Effector CD8-positive, alpha-beta T cell (primary cell): ENCODE results near the gene C1QTNF2.

Source experiments
- DNase-seq: peaks from one replicate; lab custom pipeline; 2025; lab: John Stamatoyannopoulos, UW

The C1QTNF2 gene

DNA sequence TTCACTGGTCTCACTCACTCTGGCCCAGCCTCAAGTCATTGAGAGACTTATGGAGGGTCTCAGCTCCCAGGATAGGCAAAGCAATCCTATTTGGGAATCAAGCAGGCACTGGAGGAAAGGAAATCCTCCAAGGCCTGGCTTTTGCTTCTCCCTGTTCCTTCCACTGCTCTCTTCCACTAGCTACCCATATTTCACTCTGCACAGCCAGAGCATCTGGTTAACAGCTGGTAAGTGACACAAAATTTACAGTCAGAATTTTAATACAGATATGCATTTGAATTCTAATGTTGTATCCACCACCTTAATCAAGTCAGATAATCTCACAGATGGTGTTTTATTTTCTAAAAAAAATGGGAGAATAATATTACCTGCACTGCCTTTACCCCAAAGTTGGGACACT, 868 bp upstream of the C1QTNF2 start:
- no peak for DNase-seq

DNA sequence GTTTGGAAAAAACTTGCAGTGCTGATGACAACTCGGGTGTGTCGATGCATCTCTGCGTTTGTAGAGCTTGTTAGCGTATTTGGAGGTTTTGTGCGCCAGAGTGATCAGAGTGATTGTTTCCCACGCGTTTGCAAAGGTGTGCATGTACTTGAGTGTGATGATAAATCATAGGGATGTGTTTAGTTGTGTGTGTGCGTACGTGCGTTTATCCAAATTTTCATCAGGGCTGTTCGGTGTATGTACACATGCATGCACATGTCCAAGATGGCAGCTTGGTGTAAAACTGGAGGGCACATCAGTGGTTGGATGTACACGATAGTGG, 248 bp upstream of the C1QTNF2 start:
- no peak for DNase-seq

DNA sequence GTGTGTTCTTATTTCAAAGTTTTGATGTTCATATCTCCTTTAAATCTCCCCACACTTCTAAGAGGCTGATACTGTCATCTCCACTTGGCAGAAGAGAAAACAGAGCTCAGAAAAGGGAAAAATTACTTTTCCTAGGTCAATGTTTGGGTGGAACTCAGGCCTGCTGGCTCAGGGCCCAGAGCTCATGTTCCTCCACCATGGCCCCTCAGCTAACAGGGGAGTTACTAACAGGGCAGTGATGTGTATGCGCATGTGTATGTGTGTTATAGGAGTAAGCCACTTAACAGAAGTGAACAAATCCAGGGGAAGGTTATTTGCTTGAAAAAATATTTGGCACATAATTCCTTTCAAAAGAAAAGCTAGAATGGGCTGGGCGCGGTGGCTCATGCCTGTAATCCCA, 2.5 kb downstream of the C1QTNF2 start:
- no peak for DNase-seq

DNA sequence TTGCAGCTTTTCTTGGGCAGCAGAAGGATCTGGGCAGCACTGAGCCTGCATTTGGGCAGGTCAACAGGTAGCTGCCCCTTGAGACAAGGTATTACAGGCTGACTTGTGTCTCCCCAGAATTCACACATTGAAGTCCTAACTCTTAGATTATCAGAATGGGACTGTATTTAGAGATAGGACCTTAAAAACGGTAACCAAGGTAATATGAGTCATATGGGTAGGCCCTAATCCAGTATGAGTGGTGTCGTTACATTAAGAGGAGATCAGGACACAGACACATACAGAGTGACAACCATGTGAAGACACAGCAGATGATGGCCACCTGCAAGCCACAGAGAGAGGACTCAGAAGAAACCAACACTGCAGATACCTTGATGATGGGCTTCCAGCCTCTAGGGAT, 3.2 kb downstream of the C1QTNF2 start:
- DNase-seq: no peak

DNA sequence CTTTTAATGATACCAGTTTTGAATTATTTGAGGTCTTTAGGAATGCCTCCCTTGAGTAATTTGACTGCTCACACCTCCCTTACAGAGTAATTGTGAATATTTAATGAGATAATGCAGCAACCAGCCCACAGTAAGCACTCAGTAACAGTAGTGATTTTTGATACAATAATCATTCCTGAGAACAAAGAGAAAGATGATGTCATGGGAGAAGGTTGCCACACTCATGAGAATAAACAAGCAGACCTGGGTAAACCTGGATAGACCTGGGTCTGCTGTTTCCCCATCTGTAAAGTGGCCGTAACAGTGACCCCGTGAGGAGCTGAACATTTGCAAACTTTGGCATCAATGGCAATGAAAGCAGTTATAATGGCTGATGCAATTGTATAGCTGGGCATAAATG, 4.2 kb downstream of the C1QTNF2 start:
- no peak for DNase-seq

DNA sequence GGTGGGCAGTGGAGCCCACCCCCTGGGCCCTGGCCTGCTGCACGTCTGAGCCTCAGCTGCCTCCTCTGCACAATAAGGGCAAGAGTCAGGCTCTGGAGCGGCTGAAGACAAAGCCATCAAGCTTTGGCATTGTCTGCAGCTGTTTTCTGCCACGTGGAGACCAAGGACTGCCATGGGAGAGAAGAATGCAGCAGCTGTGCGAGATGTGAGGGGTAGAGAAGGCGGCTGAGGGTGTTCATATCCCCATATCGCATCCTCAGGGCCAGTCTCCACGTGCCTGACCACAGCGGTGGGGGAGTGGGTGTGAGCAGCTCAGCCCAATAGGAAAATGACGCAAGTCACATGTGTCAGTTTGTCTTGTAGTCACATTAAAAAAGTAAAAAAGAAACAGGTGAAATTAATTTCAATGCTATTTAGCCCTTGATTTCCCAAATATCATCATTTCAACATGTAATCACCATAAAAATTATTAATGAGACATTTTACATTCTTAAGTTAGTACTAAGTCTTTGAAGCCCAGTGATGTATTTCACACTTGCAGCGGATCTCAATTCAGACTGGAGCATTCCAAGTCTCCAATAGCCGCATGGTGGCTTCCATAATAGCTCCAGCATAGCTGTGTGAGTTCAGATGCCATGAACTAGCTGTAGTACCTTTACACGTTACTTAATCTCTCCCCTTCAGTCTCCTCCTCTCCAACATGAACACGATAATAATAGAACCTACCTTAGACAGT, 6.6 kb downstream of the C1QTNF2 start:
- no peak for DNase-seq

DNA sequence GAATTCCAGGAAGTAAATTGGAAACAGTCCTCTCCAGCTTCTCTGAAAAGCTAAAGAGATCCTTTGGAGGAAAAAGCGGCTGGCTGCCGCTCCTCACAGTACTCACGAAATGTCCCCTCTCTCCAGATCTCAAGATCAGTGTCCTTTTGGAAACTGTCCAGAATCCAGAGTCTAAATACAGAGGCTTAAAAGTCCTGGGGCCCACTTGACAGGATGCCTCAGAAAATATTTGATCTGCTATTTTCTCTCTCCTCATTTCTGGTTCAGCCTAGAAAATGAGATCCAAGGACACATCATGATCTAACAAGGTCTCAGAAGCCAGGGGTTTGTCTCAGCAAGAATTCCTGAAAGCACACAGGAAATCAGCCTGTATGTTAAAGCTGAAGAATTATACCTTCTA, 7.2 kb downstream of the C1QTNF2 start:
- DNase-seq: no peak

DNA sequence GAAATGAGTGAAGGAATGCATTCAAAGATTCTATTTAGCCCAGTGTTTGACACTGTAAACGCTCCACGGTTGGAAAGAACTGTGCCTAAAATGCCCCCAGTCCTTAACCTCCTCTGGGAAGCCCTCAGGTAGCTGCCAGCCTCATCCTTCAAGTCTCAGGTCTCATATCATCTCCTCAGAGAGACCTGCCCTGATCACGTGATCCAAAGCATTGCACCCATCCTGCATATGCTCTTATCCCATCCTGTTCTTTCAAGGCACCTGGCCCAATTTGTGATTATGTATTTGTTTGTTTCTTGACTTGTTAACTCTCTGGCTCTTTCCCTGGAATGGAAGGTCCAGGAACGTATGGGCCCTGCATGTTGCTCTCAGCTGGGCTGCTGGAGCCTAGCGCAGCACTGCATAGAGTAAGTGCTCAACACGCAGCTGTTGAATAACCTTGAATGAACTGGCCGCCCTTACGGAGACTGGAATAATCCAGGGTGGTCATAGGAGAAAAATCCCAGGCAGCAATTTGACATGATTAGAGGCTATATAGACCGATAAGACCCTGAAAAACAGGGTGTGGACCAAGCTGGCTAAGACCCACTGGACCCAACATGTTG, 8.7 kb downstream of the C1QTNF2 start:
- no peak for DNase-seq

DNA sequence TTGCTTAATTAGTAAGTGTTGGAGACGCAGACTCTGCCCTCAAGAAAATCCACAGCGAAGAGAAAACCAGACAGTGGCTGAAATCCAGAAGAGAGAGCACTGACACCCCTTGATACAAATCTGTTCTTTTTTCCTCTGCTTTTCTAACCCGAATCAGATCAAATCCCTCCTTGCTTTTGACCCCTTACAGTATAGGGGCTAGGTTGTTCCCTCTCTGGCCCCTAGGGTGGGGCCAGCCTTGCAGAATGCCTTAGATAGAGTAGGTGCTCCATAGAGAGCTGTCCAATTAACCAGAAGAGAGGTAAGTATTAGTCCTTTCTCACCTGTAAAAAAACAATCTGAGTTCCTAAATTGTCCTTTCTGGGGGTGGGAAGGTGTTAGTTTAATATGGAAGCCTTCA, 10.1 kb downstream of the C1QTNF2 start:
- no peak for DNase-seq

DNA sequence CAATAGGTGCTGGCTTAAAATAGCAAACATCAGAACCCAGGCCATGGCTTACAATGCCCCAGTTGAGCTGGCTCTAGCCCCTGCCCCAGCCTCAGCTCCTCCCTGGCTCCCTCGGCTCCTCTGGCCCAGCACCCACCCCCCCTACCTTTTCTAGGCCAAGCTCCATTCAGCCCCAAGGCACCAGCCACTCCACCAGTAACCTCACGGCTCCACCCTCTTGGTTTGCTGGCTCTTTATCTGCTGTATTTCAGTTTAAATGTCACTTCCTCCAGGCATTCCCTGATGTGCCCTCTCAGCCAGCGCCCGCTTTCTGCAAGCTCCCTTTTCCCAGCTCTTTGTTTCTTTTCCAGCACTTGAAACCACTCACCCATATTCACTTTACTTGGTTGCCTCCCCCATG, 10.6 kb downstream of the C1QTNF2 start:
- no peak for DNase-seq

DNA sequence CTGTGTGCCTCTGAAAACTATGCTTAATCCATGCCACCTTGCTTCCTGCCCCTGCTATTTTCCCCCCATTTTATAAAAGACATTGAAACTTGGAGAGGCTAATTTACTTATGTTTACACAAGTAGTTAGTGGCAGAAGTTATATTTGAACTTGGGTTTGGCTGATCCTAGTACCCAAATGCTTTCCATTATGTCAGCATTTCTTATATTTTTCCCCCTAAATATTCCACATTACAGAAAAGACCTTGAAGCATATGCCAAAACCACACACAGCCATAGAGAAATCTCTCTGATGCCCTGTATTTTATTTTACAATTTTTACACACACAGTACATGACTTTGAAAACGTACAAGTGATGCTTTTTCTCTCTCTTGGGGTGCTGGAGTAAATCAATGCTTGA, 11.2 kb downstream of the C1QTNF2 start:
- no peak for DNase-seq

DNA sequence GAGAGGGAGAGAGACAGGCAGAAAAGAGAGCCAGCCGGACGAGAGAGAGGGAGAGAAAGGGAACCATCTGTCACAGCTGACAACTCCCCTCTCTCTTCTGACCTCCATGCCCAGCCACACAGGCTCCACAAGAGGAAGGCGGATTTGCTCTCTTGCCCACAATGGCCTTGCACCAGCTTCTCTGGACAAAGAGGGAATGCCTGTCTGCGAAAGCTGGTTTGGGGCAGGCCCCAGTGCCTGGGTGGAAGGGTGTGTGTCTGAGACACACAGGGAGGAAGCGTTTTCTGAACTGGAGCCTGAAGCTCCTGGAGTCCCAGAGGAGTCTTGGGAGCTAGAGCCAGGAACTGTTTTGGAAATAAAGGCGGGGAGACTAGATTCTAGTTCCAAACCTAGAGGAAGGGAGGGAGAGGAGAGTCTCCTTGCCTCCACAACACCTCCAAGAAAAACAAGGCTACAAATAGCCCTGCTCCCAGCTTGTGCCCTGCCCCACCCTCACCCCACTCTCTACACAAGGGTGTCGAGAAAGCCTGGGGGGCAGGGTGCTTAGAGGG, 12.5 kb downstream of the C1QTNF2 start:
- no peak for DNase-seq

DNA sequence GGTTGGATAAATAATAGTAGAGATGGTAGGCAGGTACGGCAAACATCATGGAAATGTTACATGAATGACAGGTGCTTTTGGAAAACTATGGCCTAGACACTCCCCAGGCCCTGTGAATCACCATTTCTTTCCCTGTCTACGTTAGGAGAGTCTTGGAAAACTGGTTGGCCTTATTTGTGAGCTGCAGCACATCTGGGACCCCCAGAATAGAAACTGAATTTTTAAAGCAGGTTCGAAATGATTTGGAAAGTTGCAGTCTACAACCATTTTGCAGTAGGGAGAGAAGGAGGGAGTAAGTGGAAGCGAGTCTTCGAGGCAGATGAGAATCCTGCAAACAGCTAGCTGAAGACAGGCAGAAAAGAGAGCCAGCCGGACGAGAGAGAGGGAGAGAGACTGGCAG, 13.0 kb downstream of the C1QTNF2 start:
- no peak for DNase-seq

DNA sequence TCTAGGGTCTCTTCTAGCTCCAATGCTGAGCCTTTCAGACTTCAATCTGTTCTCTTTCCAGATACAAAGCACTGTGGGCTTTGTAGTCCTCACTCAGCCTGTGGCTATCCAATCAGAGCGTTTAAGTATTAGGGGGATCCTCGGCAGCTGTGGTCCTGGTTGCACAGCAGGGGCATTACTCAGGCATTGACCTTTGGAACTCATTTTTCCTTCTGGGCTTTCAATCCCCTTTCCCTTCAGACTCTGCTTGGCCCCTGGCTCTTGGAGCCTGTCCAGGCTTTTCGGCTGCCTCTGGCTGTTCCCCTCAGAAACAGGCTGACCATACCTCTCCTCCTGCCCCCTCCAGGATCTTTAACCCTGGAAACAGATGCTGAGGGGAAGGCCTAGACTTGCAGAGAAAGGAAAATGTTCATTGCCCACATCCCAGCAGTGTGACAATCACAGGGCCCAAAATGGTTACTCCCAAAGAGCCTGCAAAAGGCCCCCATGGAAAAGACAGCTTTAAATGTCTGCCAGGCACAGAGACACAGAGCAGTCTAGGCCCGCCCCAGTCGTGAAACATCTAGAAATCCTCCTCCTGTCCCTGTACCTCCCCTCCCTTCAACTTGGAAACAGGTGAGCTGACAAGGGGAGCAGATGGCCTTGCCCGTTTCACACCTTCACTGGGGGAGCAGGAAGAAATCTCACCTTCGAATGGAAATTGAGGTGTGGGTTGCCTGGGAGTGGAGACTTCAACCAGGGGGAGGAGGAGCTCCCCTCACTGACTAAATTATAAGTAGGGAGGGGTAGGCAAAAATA, 13.7 kb downstream of the C1QTNF2 start:
- DNase-seq: no peak

DNA sequence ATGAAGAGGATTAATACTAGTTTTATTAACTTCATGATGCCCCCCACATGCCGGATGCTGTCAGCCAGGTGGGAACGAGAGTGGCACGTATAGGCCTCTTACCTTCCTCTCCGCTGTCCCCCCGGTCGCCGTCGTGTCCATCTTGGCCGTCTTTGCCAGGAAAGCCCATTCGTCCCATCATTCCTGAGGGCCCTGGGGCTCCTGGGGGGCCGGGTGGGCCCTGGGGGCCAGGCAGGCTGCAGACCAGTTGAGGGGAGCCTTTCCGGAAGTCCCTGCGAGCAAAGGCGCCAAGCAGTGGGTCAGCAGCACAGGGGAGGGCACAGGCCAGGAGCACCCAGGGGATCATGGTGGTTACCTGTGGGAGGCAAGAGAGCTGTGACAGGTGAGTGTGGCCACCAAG, 15.8 kb downstream of the C1QTNF2 start:
- DNase-seq: no peak

DNA sequence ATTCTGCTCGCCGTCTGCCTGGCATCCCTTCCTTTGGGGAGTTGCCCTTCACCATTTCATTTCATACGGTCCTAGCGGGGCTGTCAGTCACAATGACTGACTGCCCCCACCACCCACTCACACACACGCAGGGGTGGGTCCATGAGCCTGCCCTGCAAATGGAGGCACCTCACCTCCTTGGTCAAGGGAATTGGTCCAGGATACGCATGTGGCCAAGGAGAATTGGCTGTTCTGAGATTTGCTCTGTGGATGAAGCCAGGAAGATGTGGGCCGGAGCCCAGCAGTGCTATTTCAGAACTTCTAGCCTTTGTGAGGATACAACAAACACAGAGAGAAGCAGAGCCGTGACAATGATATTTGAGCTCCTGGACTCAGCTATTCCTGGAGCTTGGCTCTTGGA, 17.0 kb downstream of the C1QTNF2 start:
- no peak for DNase-seq

DNA sequence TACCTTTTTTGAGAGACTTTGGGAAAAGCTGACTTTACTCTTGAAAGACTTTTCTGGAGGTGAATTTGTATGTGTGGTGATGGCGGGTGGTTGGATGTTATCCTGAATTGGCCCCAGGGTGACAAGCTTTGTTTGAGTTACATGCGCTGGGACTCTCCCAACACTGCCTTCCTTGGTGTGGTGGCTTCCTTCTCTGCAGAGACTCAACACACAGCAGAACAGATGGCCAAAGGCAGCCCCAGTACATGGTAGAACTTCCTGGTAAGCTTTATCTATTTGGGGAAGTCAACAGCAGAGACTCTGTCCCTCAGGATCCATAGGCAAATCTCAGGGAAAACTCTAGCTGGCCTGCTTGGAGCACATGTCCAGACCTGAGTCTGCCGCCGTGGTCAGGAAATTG, 18.1 kb downstream of the C1QTNF2 start:
- no peak for DNase-seq

DNA sequence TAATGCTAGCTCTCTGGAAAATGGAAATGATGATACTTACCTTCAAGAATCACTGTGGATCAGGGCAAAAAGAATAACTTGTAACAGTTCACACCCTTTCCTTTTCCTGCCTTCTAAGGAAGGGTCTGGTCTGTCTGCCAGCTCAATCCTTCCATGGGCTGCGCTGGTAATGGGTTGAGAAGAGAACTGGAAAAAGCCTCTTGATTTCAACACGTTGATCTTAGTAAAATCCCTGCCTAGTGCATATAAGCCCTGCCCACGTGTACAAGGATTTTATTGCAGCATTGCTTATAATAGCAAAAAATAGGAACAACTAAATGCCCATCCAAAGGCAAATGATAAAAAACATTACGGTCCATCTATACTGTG, 20.5 kb downstream of the C1QTNF2 start:
- no peak for DNase-seq

DNA sequence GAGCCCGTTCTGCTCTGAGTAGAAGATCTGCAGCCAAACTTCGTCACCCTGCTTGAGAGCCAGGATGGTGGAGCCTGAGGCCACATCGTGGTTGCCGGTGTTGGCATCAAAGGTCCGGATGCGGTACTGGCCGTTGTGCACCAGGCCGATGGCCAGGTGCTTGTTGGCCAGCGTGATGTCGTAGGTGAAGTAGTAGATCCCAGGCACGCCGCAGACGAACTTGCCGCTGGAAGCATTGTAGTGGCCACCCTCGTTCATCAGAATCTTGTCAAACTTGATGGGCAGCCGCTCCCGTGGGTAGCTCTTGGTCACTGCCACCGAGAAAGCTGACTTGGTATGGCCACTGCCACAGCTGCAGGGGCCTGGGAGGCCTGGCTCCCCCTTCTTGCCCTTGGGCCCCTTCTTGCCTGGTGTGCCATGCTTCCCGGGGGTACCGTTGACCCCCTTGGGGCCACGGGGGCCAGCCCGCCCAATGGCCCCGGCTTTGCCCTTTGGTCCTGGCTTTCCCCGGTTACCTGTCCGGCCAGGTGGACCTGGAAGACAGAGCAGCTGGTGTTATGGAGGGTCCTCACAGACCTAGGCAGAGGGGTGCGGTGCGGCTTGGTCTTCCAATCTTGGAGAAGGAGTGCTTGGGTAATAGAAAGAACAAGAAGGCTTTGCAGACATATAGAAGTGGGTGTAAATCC, 21.0 kb downstream of the C1QTNF2 start:
- no peak for DNase-seq

DNA sequence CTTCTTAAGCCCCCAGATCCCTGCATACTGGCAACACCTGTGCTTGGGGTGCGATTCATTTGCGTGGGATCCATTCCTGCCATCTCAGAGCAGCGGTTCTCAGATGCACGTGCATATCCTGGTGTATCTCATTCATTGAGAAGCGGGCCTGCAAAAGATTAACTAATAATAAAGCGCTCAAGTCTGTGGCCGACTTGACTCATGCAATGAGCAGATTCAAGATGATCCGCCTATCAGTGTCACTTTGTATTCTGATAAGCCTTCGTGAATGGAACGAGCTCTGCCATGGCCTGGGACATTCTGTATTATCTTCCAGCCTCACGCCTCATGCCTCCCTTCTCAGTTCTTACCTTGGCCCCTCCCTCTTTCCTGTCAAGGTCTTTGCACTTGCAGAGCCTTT, 22.3 kb downstream of the C1QTNF2 start:
- DNase-seq: no peak

DNA sequence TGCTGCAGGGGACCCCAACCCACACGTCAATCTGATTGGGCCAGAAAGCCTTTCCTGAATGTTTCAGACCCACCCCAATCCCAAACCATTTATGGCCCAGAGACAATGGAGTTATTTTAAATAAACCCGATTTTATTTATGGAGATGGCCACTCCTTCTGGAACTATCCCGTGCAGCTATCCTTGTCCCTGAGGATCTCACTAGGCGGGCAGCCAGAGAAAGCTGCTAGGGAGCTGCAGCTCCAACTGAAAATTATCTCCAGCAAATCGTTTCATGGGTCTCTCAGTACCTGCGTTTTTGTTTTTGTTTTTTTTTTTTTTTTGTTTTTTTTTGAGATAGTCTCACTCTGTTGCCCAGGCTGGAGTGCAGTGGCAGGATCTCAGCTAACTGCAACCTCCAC, 23.0 kb downstream of the C1QTNF2 start:
- no peak for DNase-seq

DNA sequence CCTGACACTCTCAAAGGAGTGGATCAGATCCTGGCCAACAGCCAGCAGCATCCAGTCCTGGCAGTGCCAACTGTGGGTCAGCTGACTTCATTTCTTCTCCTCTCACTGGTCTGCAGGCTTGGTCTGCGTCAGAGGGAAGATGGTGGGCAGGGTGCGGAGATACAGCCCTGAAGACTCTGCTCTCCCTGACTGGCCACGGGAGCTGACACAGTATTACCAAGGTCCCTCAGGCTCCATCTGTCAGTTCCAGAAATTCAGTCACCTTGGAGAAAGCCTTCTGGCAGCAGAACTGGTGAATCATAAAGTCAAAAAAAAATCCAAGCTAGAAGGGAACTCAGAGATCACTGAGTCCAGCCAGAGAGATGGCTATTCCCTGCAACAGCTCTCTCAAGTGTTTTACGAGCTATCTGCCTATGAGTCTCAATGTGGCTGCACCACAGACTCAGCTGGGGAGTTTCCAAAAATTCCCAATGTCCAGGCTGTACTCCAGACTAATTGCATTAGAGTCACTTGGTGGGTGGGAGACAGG, 27.9 kb downstream of the C1QTNF2 start:
- DNase-seq: no peak
